Skeletal muscle cell (primary cell): Measurements from ENCODE around the gene OSBPL2.

Experiments
- DNase-seq: peaks from one replicate; pipeline ENCODE4 v3.0.0-alpha.2; 2010; ENCODE audit warnings: low read depth
- H3K4me3 ChIP-seq: 2 replicates; pipeline ENCODE4 v1.5.1; 2011; ENCODE audit warnings: low read depth, mild to moderate bottlenecking, control low read depth, low read length, moderate library complexity

OSBPL2 gene

GRCh38 chr20:62219992-62220665, 18.2 kb upstream of the OSBPL2 start, which contains the start of gene HRH3:
Gene HRH3, minus strand, starts transcription at chr20:62220278. Its CDS starts 308 bp downstream, at chr20:62219970.
- peak within 1 kb of the TSS; percentile 17 for H3K4me3 ChIP-seq

GRCh38 chr20:62220666-62221568, 17.4 kb upstream of the OSBPL2 start:
- H3K4me3 ChIP-seq = no peak overlapping the region
- DNase-seq = no peak

More at GRCh38 chr20:62219992-62220665, 18.2 kb upstream of the OSBPL2 start, which contains the start of gene HRH3:
- no peak for DNase-seq

- no peak for DNase-seq
- no peak overlapping the region for H3K4me3 ChIP-seq
Measured at GRCh38 chr20:62222266-62222850, 16.0 kb upstream of the OSBPL2 start.

GRCh38 chr20:62222972-62223371, 15.3 kb upstream of the OSBPL2 start:
- H3K4me3 ChIP-seq = no peak overlapping the region
- no peak for DNase-seq

GRCh38 chr20:62223571-62223970, 14.8 kb upstream of the OSBPL2 start:
- H3K4me3 ChIP-seq = no peak overlapping the region
- no peak for DNase-seq

GRCh38 chr20:62224113-62224855, 14.0 kb upstream of the OSBPL2 start:
- DNase-seq = no peak
- no peak overlapping the region for H3K4me3 ChIP-seq

- DNase-seq = no peak
- H3K4me3 ChIP-seq = no peak overlapping the region
Measured at GRCh38 chr20:62225026-62225425, 13.3 kb upstream of the OSBPL2 start.

GRCh38 chr20:62225820-62226635, 12.3 kb upstream of the OSBPL2 start:
- H3K4me3 ChIP-seq = no peak overlapping the region

GRCh38 chr20:62226707-62227590, 11.4 kb upstream of the OSBPL2 start:
- no peak for DNase-seq
- no peak overlapping the region for H3K4me3 ChIP-seq

More at GRCh38 chr20:62225820-62226635, 12.3 kb upstream of the OSBPL2 start:
- no peak for DNase-seq

GRCh38 chr20:62227591-62227976, 10.7 kb upstream of the OSBPL2 start:
- no peak for DNase-seq
- H3K4me3 ChIP-seq = no peak overlapping the region

- H3K4me3 ChIP-seq = no peak overlapping the region
- no peak for DNase-seq
Measured at GRCh38 chr20:62227977-62228958, 10.1 kb upstream of the OSBPL2 start.

GRCh38 chr20:62228982-62229545, 9.3 kb upstream of the OSBPL2 start:
- no peak for DNase-seq
- H3K4me3 ChIP-seq = no peak overlapping the region

GRCh38 chr20:62229667-62230066, 8.7 kb upstream of the OSBPL2 start:
- DNase-seq = no peak
- H3K4me3 ChIP-seq = no peak overlapping the region

- no peak overlapping the region for H3K4me3 ChIP-seq
- DNase-seq = no peak
Measured at GRCh38 chr20:62230276-62230675, 8.0 kb upstream of the OSBPL2 start.

GRCh38 chr20:62230696-62231095, 7.6 kb upstream of the OSBPL2 start:
- no peak overlapping the region for H3K4me3 ChIP-seq
- no peak for DNase-seq

- no peak for DNase-seq
- no peak overlapping the region for H3K4me3 ChIP-seq
Measured at GRCh38 chr20:62231292-62231691, 7.0 kb upstream of the OSBPL2 start.
